SK-N-SH (cell line): ENCODE measurements around the gene KRT78. TPM values are rescaled to one million over a fixed set of nuclear protein-coding genes. Genes with fewer than 3 reads are reported as not detected.

ENCODE experiments used
- CTCF ChIA-PET: fragments of 300-600, 350-600 bp; formaldehyde crosslinking; extraction: SDS; loops from one replicate; lab custom pipeline; 2021; lab: Yijun Ruan, JAX
- POLR2A ChIA-PET: fragments of 350-600 bp; sonication (Branson Sonifier 250); formaldehyde crosslinking; extraction: SDS; loops from one replicate; lab custom pipeline; 2020; ENCODE audit warnings: antibody characterized with exemption, inconsistent platforms; lab: Yijun Ruan, JAX
- DNase-seq: peaks from one replicate; pipeline ENCODE4 v3.0.0; 2012
- H2AFZ ChIP-seq: fragments of 200-600 bp; sonication (generic); 2 replicates; pipeline ENCODE4 v1.8.1; 2016; ENCODE audit warnings: antibody characterized with exemption, mild to moderate bottlenecking, low read depth
- H3F3A ChIP-seq: fragments of 200-600 bp; sonication (generic); replicated peaks from 2 replicates; pipeline ENCODE3; 2016; ENCODE audit warnings: antibody characterized with exemption, mild to moderate bottlenecking; ENCODE audit not compliant: insufficient read depth
- H3K27ac ChIP-seq, 2 experiments: fragments of 200-500 bp in 1 of 2; fragments of 200-600 bp in 1 of 2; sonication (Bioruptor generic) in 1 of 2; sonication (generic), shearing (Covaris generic) in 1 of 2; 2 replicates each; pipeline versions ENCODE4 v1.5.1 to v1.6.1; 2014 to 2016; ENCODE audit warnings: low read depth in 2 of 2, inconsistent platforms in 1 of 2, low read length in 1 of 2, mild to moderate bottlenecking in 1 of 2, mixed read lengths in 1 of 2
- H3K27me3 ChIP-seq: fragments of 200-600 bp; sonication (generic), shearing (Covaris generic); 2 replicates; pipeline ENCODE4 v1.6.1; 2016; ENCODE audit warnings: mixed run types; ENCODE audit not compliant: insufficient read depth
- H3K36me3 ChIP-seq, 2 experiments: fragments of 200-500 bp in 1 of 2; fragments of 200-600 bp in 1 of 2; sonication (Bioruptor generic) in 1 of 2; sonication (generic) in 1 of 2; replicated peaks in 1 of 2; 2 replicates each; pipeline versions ENCODE3 to v1.5.1; 2014 to 2016; ENCODE audit warnings: low read length in 1 of 2, mild to moderate bottlenecking in 1 of 2; ENCODE audit not compliant: insufficient read depth in 2 of 2, control insufficient read depth in 1 of 2
- H3K4me1 ChIP-seq, 2 experiments: fragments of 200-500 bp in 1 of 2; fragments of 200-600 bp in 1 of 2; sonication (Bioruptor generic) in 1 of 2; sonication (generic), shearing (Covaris generic) in 1 of 2; 2 replicates each; pipeline versions ENCODE4 v1.5.1 to v1.6.1; 2014 to 2016; ENCODE audit warnings: low read depth in 1 of 2, low read length in 1 of 2, mixed run types in 1 of 2; ENCODE audit not compliant: insufficient read depth in 2 of 2, control insufficient read depth in 1 of 2
- H3K4me2 ChIP-seq: fragments of 200-600 bp; sonication (generic), shearing (Covaris generic); 2 replicates; pipeline ENCODE4 v1.6.1; 2017; ENCODE audit warnings: mixed run types
- H3K4me3 ChIP-seq, 2 experiments: fragments of 200-500 bp in 1 of 2; fragments of 200-600 bp in 1 of 2; sonication (Bioruptor generic) in 1 of 2; sonication (generic), shearing (Covaris generic) in 1 of 2; 2 replicates each; pipeline versions ENCODE4 v1.5.1 to v1.8.1; 2014 to 2016; ENCODE audit warnings: low read depth in 2 of 2, inconsistent platforms in 1 of 2, low read length in 1 of 2, mild to moderate bottlenecking in 1 of 2, mixed read lengths in 1 of 2, moderate library complexity in 1 of 2
- H3K79me2 ChIP-seq: fragments of 200-600 bp; sonication (generic); 2 replicates; pipeline ENCODE4 v1.8.1; 2017; ENCODE audit warnings: mild to moderate bottlenecking; ENCODE audit not compliant: insufficient read depth
- H3K9ac ChIP-seq: fragments of 200-600 bp; sonication (generic); 2 replicates; pipeline ENCODE4 v1.6.1; 2017; ENCODE audit warnings: mixed run types
- H3K9me2 ChIP-seq: fragments of 200-600 bp; sonication (generic); 2 replicates; pipeline ENCODE4 v1.6.1; 2017; ENCODE audit warnings: mixed run types
- H3K9me3 ChIP-seq: fragments of 200-600 bp; sonication (generic); 2 replicates; pipeline ENCODE4 v1.6.1; 2017; ENCODE audit warnings: mixed run types, mild to moderate bottlenecking, moderate library complexity
- H4K20me1 ChIP-seq: fragments of 200-600 bp; sonication (generic); 2 replicates; pipeline ENCODE4 v1.6.1; 2017; ENCODE audit warnings: mild to moderate bottlenecking, mixed run types; ENCODE audit not compliant: insufficient read depth
- EP300 ChIP-seq, 2 experiments: IDR thresholded peaks; 2 replicates each; pipeline versions ENCODE4 v1.4.0 to v1.6.1; 2012; ENCODE audit warnings: borderline replicate concordance in 1 of 2, low read depth in 1 of 2, low read length in 1 of 2
- FOSL2 ChIP-seq: IDR thresholded peaks from 2 replicates; pipeline ENCODE4 v1.4.0; 2012; ENCODE audit warnings: low read depth, mild to moderate bottlenecking, moderate library complexity, borderline replicate concordance
- FOXM1 ChIP-seq: IDR thresholded peaks from 2 replicates; pipeline ENCODE4 v1.4.0; 2012; ENCODE audit warnings: low read depth, mild to moderate bottlenecking
- GABPA ChIP-seq: IDR thresholded peaks from 2 replicates; pipeline ENCODE4 v1.4.0; 2012; ENCODE audit warnings: low read depth, mild to moderate bottlenecking
- MEF2A ChIP-seq: IDR thresholded peaks from 2 replicates; pipeline ENCODE4 v1.4.0; 2012; ENCODE audit warnings: low read depth, borderline replicate concordance
- MXI1 ChIP-seq: IDR thresholded peaks from 2 replicates; pipeline ENCODE4 v1.6.1; 2012; ENCODE audit warnings: mild to moderate bottlenecking, low read depth, low read length, improper control_type of control experiment
- NRF1 ChIP-seq: IDR thresholded peaks from 2 replicates; pipeline ENCODE4 v1.6.1; 2012; ENCODE audit warnings: low read depth, mild to moderate bottlenecking, low read length
- POLR2AphosphoS5 ChIP-seq: IDR thresholded peaks from 2 replicates; pipeline ENCODE4 v1.6.1; 2012; ENCODE audit warnings: low read depth, low read length
- RAD21 ChIP-seq: IDR thresholded peaks from 2 replicates; pipeline ENCODE4 v1.6.1; 2012; ENCODE audit warnings: mild to moderate bottlenecking, low read length
- RCOR1 ChIP-seq: fragments of 150-350 bp; IDR thresholded peaks from 2 replicates; pipeline ENCODE4 v1.6.1; 2017; ENCODE audit warnings: antibody characterized with exemption, low read length
- RFX5 ChIP-seq: IDR thresholded peaks from 2 replicates; pipeline ENCODE4 v1.6.1; 2012; ENCODE audit warnings: mild to moderate bottlenecking, improper control_type of control experiment, low read length
- SIN3A ChIP-seq: IDR thresholded peaks from 2 replicates; pipeline ENCODE4 v1.6.1; 2012; ENCODE audit warnings: low read depth, mild to moderate bottlenecking, low read length, moderate library complexity, borderline replicate concordance
- TEAD4 ChIP-seq: IDR thresholded peaks from 2 replicates; pipeline ENCODE4 v1.4.0; 2012; ENCODE audit warnings: mild to moderate bottlenecking, borderline replicate concordance; ENCODE audit not compliant: insufficient read depth
- YY1 ChIP-seq: IDR thresholded peaks from 2 replicates; pipeline ENCODE4 v1.4.0; 2012; ENCODE audit warnings: low read depth, mild to moderate bottlenecking
- WGBS: methylation state at CpG from one replicate; pipeline ENCODE4 v1.1.6; 2017; ENCODE audit warnings: low lambda C conversion rate; 5-methylcytosine and 5-hydroxymethylcytosine counted together
- polyA plus RNA-seq, 3 experiments: library from polyadenylated mRNA; depleted of rRNA; stranded (reverse); fragments of >200 nt; gene quantifications; 2 replicates each; pipeline ENCODE4 v1.2.3, GENCODE V29; 2012
- TF ChIP-seq, protein P1 (sequence below): IDR thresholded peaks from 2 replicates; pipeline ENCODE4; 2012
- TF ChIP-seq, protein P2 (sequence below): fragments of 150-350 bp; IDR thresholded peaks from 2 replicates; pipeline ENCODE4 v1.6.1; 2016; ENCODE audit warnings: mild to moderate bottlenecking, low read depth, low read length
- TF ChIP-seq, protein P3 (sequence below): IDR thresholded peaks from 2 replicates; pipeline ENCODE4 v1.4.0; 2012; ENCODE audit warnings: low read depth, borderline replicate concordance
- TF ChIP-seq, protein P4 (sequence below): IDR thresholded peaks from 2 replicates; pipeline ENCODE4 v1.4.0; 2012; ENCODE audit warnings: low read depth, borderline replicate concordance
- TF ChIP-seq, protein P5 (sequence below): fragments of 150-350 bp; IDR thresholded peaks from 2 replicates; pipeline ENCODE4 v1.6.1; 2017; ENCODE audit warnings: antibody characterized with exemption, low read length, low read depth, borderline replicate concordance

KRT78 gene
- polyA plus RNA-seq, 1 of the 3 experiments (the other 2 are of a cell fraction), result not detected

DNA sequence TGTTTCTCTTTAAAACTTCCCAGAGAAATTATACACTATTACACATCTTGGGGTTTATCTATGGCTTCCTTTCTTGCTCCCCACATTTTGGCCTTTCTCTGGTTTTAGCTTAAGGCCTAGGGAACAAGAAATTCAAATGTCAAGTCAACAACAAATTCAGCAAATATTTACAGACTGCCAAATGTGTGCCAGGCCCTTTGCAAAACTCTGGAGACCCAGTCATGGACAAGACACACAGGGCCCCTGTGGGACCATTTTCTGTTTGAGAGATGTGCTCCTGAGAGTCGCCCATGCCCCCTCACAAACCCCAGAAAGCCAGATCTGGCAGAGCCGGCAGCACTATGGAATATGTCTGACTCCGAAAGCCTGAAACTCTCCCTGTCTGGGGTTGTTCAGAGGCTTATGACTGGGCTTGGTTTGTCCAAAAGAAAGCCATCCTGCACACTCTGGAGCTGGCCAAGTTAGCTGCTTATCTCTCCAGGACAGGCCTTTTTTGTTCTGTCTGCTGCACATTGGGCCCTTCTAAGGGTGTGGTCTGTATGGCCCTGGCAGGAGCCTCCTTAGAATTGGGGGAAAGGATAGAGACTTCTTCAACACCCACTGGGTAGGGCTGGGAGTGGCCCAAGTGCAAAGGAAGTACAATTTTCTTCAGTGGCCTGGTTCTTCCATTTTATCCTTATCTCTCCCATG lies 51.8 kb downstream of the KRT78 start:
- Histone ChIP-seq H3K4me3 (no peak overlapping the region), H3K4me1 (no peaks in the 10 kb centered on the region), H3K79me2 (no peaks in the 10 kb centered on the region), H3K4me2 (no peak overlapping the region), H3K27ac (no peak overlapping the region), H4K20me1 (no peaks in the 10 kb centered on the region), H3K36me3 (no peaks in the 10 kb centered on the region), H3F3A (peaks cover 3% of the 10 kb centered on the region), H3K9ac (no peak overlapping the region), H3K9me2 (no peaks in the 10 kb centered on the region), H3K27me3 (peaks cover 9% of the 10 kb centered on the region; the same call in 1 of the 2 replicates), H2AFZ (no peak overlapping the region), H3K9me3 (no peaks in the 10 kb centered on the region)
- TF ChIP-seq, protein P1, sequence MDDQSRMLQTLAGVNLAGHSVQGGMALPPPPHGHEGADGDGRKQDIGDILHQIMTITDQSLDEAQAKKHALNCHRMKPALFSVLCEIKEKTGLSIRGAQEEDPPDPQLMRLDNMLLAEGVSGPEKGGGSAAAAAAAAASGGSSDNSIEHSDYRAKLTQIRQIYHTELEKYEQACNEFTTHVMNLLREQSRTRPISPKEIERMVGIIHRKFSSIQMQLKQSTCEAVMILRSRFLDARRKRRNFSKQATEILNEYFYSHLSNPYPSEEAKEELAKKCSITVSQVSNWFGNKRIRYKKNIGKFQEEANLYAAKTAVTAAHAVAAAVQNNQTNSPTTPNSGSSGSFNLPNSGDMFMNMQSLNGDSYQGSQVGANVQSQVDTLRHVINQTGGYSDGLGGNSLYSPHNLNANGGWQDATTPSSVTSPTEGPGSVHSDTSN, result no peak
- TF ChIP-seq EP300 (IDR thresholded peaks at IDR 0.05; ENCODE audit: borderline replicate concordance in 1 of 2, low read depth in 1 of 2, low read length in 1 of 2) (no peak), MEF2A (no peak), GABPA (no peak), SIN3A (no peak), YY1 (no peak), TEAD4 (no peak), RFX5 (no peak), POLR2AphosphoS5 (no peak), MXI1 (no peak), FOSL2 (no peak), NRF1 (no peak), RCOR1 (no peak), FOXM1 (no peak), RAD21 (no peak)
- TF ChIP-seq, protein P2, sequence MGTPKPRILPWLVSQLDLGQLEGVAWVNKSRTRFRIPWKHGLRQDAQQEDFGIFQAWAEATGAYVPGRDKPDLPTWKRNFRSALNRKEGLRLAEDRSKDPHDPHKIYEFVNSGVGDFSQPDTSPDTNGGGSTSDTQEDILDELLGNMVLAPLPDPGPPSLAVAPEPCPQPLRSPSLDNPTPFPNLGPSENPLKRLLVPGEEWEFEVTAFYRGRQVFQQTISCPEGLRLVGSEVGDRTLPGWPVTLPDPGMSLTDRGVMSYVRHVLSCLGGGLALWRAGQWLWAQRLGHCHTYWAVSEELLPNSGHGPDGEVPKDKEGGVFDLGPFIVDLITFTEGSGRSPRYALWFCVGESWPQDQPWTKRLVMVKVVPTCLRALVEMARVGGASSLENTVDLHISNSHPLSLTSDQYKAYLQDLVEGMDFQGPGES, result no peak
- TF ChIP-seq, protein P3, sequence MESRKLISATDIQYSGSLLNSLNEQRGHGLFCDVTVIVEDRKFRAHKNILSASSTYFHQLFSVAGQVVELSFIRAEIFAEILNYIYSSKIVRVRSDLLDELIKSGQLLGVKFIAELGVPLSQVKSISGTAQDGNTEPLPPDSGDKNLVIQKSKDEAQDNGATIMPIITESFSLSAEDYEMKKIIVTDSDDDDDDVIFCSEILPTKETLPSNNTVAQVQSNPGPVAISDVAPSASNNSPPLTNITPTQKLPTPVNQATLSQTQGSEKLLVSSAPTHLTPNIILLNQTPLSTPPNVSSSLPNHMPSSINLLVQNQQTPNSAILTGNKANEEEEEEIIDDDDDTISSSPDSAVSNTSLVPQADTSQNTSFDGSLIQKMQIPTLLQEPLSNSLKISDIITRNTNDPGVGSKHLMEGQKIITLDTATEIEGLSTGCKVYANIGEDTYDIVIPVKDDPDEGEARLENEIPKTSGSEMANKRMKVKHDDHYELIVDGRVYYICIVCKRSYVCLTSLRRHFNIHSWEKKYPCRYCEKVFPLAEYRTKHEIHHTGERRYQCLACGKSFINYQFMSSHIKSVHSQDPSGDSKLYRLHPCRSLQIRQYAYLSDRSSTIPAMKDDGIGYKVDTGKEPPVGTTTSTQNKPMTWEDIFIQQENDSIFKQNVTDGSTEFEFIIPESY, result no peak
- TF ChIP-seq, protein P4, sequence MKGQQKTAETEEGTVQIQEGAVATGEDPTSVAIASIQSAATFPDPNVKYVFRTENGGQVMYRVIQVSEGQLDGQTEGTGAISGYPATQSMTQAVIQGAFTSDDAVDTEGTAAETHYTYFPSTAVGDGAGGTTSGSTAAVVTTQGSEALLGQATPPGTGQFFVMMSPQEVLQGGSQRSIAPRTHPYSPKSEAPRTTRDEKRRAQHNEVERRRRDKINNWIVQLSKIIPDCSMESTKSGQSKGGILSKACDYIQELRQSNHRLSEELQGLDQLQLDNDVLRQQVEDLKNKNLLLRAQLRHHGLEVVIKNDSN, result no peak
- TF ChIP-seq, protein P5, sequence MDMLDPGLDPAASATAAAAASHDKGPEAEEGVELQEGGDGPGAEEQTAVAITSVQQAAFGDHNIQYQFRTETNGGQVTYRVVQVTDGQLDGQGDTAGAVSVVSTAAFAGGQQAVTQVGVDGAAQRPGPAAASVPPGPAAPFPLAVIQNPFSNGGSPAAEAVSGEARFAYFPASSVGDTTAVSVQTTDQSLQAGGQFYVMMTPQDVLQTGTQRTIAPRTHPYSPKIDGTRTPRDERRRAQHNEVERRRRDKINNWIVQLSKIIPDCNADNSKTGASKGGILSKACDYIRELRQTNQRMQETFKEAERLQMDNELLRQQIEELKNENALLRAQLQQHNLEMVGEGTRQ, result no peak
- DNase-seq, result no peak
- 30% methylated on average over 2 of the region's 3 CpGs for WGBS
- POLR2A ChIA-PET, result no interaction called here
- CTCF ChIA-PET, result interaction anchor here (1.0 kb wide), 1 partner anchor 82 kb away, joined by 4 read pairs; no protein-coding TSS in a partner anchor
